HepG2 (cell line): ENCODE data around the gene PRIM2. TPM values are rescaled to one million over a fixed set of nuclear protein-coding genes. Genes with fewer than 3 reads are reported as not detected.
"Not testable (repeated sequence)": the region's sequence is repeated elsewhere in the genome, so short reads cannot be mapped to it uniquely, and the experiment has no call there.

Experiments
- ATAC-seq: fragments of 200-7000 bp; cut with Tn5 transposase; 3 replicates; pipeline ENCODE4 v1.9.1; 2020; ENCODE audit warnings: mild to moderate bottlenecking, moderate library complexity
- BruUV-seq: library from RNA; stranded (reverse); fragments of 400-500 nt; replicated peaks from 2 replicates; lab custom pipeline; 2021; lab: Mats Ljungman, UMichigan
- CTCF ChIA-PET: fragments of 300-600 bp; formaldehyde crosslinking; extraction: SDS; loops from one replicate; lab custom pipeline; 2021; ENCODE audit warnings: low total read pairs, inconsistent platforms, low intra/inter-chr PET ratio; lab: Yijun Ruan, JAX
- POLR2A ChIA-PET: fragments of 350-600 bp; sonication (Branson Sonifier 250); formaldehyde crosslinking; loops from one replicate; lab custom pipeline; 2020; ENCODE audit warnings: antibody characterized with exemption, inconsistent platforms; lab: Yijun Ruan, JAX
- DNase-seq: peaks from one replicate; pipeline ENCODE4 v3.0.0-alpha.2; 2015; ENCODE audit warnings: low spot score
- FAIRE-seq: peaks from 3 replicates; lab custom pipeline; 2011; peaks lifted over from hg19 to GRCh38; lab: Jason Lieb, UNC
- H2AFZ ChIP-seq: one replicate; pipeline ENCODE4 v1.6.1; 2011; ENCODE audit warnings: low read length, inconsistent platforms
- H3K27ac ChIP-seq: fragments of 300-600 bp; 3 replicates; pipeline ENCODE4 v1.8.0; 2011; ENCODE audit warnings: mixed run types, mild to moderate bottlenecking, mixed read lengths, low read length, inconsistent platforms; ENCODE audit not compliant: insufficient read depth; ENCODE audit errors: extremely low read length
- H3K27me3 ChIP-seq, 2 experiments: fragments of 200-600 bp in 1 of 2; 2 replicates in 1 of 2; 3 replicates in 1 of 2; pipeline versions ENCODE4 v1.6.0 to v1.8.0; 2011; ENCODE audit warnings: low read length in 2 of 2, mild to moderate bottlenecking in 2 of 2, moderate library complexity in 2 of 2, inconsistent platforms in 1 of 2; ENCODE audit not compliant: insufficient read depth in 2 of 2, control insufficient read depth in 1 of 2
- H3K36me3 ChIP-seq, 2 experiments: fragments of 200-600 bp in 1 of 2; replicated peaks in 1 of 2; 2 replicates in 1 of 2; 3 replicates in 1 of 2; pipeline versions ENCODE4 v1.5.1 to v1.8.0; 2011; ENCODE audit warnings: low read length in 2 of 2, inconsistent platforms in 1 of 2; ENCODE audit not compliant: insufficient read depth in 2 of 2, control insufficient read depth in 1 of 2
- H3K4me1 ChIP-seq: 2 replicates; pipeline ENCODE4 v1.5.1; 2012; ENCODE audit warnings: low read length, inconsistent platforms; ENCODE audit not compliant: insufficient read depth
- H3K4me2 ChIP-seq: 2 replicates; pipeline ENCODE4 v1.6.0; 2011; ENCODE audit warnings: low read depth, low read length, inconsistent platforms
- H3K4me3 ChIP-seq, 3 experiments: fragments of 200-600 bp in 1 of 3; sonication (generic), shearing (Covaris generic) in 1 of 3; replicated peaks in 1 of 3; 2 replicates each; pipeline ENCODE4 v1.5.1; 2011 to 2016; ENCODE audit warnings: low read length in 3 of 3, inconsistent platforms in 2 of 3, low read depth in 2 of 3, mild to moderate bottlenecking in 2 of 3, control low read depth in 1 of 3, mixed read lengths in 1 of 3; ENCODE audit not compliant: insufficient read depth in 1 of 3
- H3K79me2 ChIP-seq: one replicate; pipeline ENCODE4 v1.6.1; 2011; ENCODE audit warnings: low read length, inconsistent platforms; ENCODE audit not compliant: insufficient read depth
- H3K9ac ChIP-seq: 2 replicates; pipeline ENCODE4 v1.6.0; 2011; ENCODE audit warnings: mild to moderate bottlenecking, low read depth, low read length, inconsistent platforms; ENCODE audit not compliant: insufficient read depth
- H3K9me3 ChIP-seq: 2 replicates; pipeline ENCODE4 v1.5.1; 2012; ENCODE audit warnings: mild to moderate bottlenecking, low read length
- H4K20me1 ChIP-seq: 2 replicates; pipeline ENCODE4 v1.6.0; 2011; ENCODE audit warnings: inconsistent platforms, mild to moderate bottlenecking, low read length, moderate library complexity; ENCODE audit not compliant: insufficient read depth
- CEBPB ChIP-seq: IDR thresholded peaks from 2 replicates; pipeline ENCODE4 v1.6.1; 2011; ENCODE audit warnings: low read depth, low read length, improper control_type of control experiment, borderline replicate concordance
- CEBPG ChIP-seq: IDR thresholded peaks from 2 replicates; pipeline ENCODE4 v1.6.1; 2016
- GATAD2A ChIP-seq: IDR thresholded peaks from 2 replicates; pipeline ENCODE4 v1.6.1; 2016
- WGBS: methylation state at CpG from one replicate; pipeline ENCODE4 v1.1.6; 2017; ENCODE audit warnings: low lambda C conversion rate; 5-methylcytosine and 5-hydroxymethylcytosine counted together
- in situ Hi-C: cut with HindIII; loops from 2 replicates; pipeline ENCODE4 v1.10.0; 2017; ENCODE audit warnings: low pct_unique_long_range_greater_than_20kb; ENCODE audit not compliant: extremely low pct_ligation_motif_present
- intact Hi-C: fragments of 100-400 bp; cut with micrococcal nuclease; formaldehyde crosslinking; loops from one replicate; pipeline ENCODE4 v1.10.0; 2022; ENCODE audit not compliant: unreplicated experiment
- polyA plus RNA-seq, 8 experiments: library from polyadenylated mRNA; depleted of rRNA in 3 of 8; stranded (reverse) in 7 of 8; unstranded in 1 of 8; fragments of >200 nt; fragmentation: Illumina TruSeq in 4 of 8; extraction: Trizol in 4 of 8; gene quantifications; 2 replicates each; pipeline versions ENCODE4 v1.2.1 to v1.2.3, GENCODE V29; 2011 to 2016; ENCODE audit warnings: low read depth in 4 of 8, missing spikeins in 1 of 8, mixed read lengths in 1 of 8; ENCODE audit not compliant: insufficient read depth in 1 of 8
- total RNA-seq, 5 experiments: library from RNA; depleted of rRNA; stranded (reverse); fragments of >200 nt; fragmentation: Illumina TruSeq; extraction: Trizol; gene quantifications; 2 replicates each; pipeline ENCODE4 v1.2.3, GENCODE V29; 2016; ENCODE audit warnings: low read depth in 1 of 5

Gene PRIM2
- total and polyA plus RNA-seq, 2 of the 13 experiments (the other 11 are each of a cell fraction or from before 2014, with no cell fraction given): 8.0 to 52.7 TPM

DNA sequence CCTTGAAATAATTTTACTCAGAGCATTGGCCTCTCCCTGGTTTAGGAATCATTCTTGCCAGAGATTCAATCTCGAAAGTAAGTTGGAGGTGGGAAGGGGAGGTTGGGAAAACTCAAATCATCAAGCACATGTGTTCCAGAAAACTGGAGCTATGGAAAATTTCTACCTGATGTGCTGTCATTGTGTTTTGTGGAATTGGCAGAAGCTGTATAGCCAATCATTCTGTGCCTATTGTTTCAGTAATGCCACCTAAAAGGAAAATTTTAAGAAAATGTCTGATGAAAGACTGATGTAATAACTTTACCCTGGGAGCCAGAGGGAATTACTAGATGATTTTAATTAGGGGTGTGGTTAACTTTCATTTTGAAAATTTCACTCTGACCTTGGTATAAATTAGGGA, 187.8 kb downstream of the PRIM2 start:
- POLR2A ChIA-PET, DNase-seq, intact Hi-C loops, in situ Hi-C loops, H2AFZ ChIP-seq, ATAC-seq, CTCF ChIA-PET, H3K9me3 ChIP-seq, H3K27me3 ChIP-seq, H3K4me3 ChIP-seq, H3K79me2 ChIP-seq, FAIRE-seq, H3K9ac ChIP-seq, H3K4me2 ChIP-seq, H4K20me1 ChIP-seq, H3K36me3 ChIP-seq, BruUV-seq, H3K27ac ChIP-seq: not testable (repeated sequence)
- 98% methylated on average over 1 of the region's 1 CpG for WGBS
- peaks cover 13% of the 10 kb centered on the region for H3K4me1 ChIP-seq

DNA sequence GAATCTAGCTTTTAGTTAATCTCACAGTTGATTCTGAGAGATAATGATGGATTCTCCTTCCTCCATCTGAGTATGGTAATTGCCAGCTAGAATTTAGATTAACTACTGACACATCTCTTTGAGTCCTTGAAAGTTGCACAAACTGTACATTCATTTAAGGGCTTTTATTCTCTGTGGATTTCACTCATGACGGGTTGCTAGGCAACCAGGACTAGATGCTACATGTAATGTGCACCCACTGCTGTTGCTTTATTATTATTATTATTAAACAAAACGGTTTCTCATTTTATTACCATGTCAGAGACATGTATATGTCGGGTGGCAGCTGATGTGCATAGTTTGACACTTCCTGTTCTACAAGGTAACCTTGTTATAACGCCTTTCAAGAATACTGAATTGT, 193.0 kb downstream of the PRIM2 start:
- H3K4me2 ChIP-seq, H3K9me3 ChIP-seq, DNase-seq, intact Hi-C loops, H4K20me1 ChIP-seq, CTCF ChIA-PET, H3K9ac ChIP-seq, H3K4me3 ChIP-seq, H3K79me2 ChIP-seq, BruUV-seq, FAIRE-seq, H3K36me3 ChIP-seq, ATAC-seq, in situ Hi-C loops, H3K27ac ChIP-seq, H3K4me1 ChIP-seq, POLR2A ChIA-PET, H2AFZ ChIP-seq, H3K27me3 ChIP-seq: not testable (repeated sequence)
- WGBS: 93% methylated on average over 4 of the region's 4 CpGs

GRCh38 chr6:57515171-57515570, 197.7 kb downstream of the PRIM2 start:
- FAIRE-seq, intact Hi-C loops: not testable (repeated sequence)

GRCh38 chr6:57515845-57516244, 198.4 kb downstream of the PRIM2 start:
- H3K4me2 ChIP-seq, H4K20me1 ChIP-seq, H3K27me3 ChIP-seq, intact Hi-C loops, in situ Hi-C loops, BruUV-seq, H3K36me3 ChIP-seq, H2AFZ ChIP-seq, H3K9me3 ChIP-seq, ATAC-seq, DNase-seq, H3K27ac ChIP-seq, H3K4me1 ChIP-seq, FAIRE-seq, H3K9ac ChIP-seq, POLR2A ChIA-PET, H3K79me2 ChIP-seq, CTCF ChIA-PET, H3K4me3 ChIP-seq: not testable (repeated sequence)
- WGBS: 96% methylated on average over 1 of the region's 3 CpGs

More at GRCh38 chr6:57515171-57515570, 197.7 kb downstream of the PRIM2 start:
- H3K27ac ChIP-seq, H3K4me2 ChIP-seq, H3K9ac ChIP-seq, H3K36me3 ChIP-seq: not testable (repeated sequence)
- TF ChIP-seq CEBPG (CRISPR knock-in tag): peak; percentile 17; the same call in 1 of the 2 replicates
- 0 out of 2 replicates have a peak, but pooled peaks have one; percentile 15 for TF ChIP-seq CEBPB
- 0 out of 2 replicates have a peak, but pooled peaks have one; percentile 22 for TF ChIP-seq GATAD2A
- TF ChIP-seq, all 625 proteins: peak for 3; not testable (repeated sequence) for 622
- H3K4me3 ChIP-seq, H3K79me2 ChIP-seq, H3K9me3 ChIP-seq, H3K4me1 ChIP-seq, ATAC-seq, BruUV-seq, H3K27me3 ChIP-seq, POLR2A ChIA-PET, CTCF ChIA-PET, DNase-seq, in situ Hi-C loops, H4K20me1 ChIP-seq, H2AFZ ChIP-seq: not testable (repeated sequence)
- WGBS: 81% methylated on average over 1 of the region's 1 CpG
